Fibroblast of the aortic adventitia (primary cell): ENCODE measurements around the gene TLE6. TPM values are rescaled to one million over a fixed set of nuclear protein-coding genes. Genes with fewer than 3 reads are reported as not detected.
"Not testable (repeated sequence)": the region's sequence is repeated elsewhere in the genome, so short reads cannot be mapped to it uniquely, and the experiment has no call there.

Experiments
- DNase-seq: peaks from one replicate; pipeline ENCODE4 v3.0.0-alpha.2; 2010; ENCODE audit warnings: low read depth
- H3K4me3 ChIP-seq: 2 replicates; pipeline ENCODE4 v1.5.1; 2011; ENCODE audit warnings: low read depth, mild to moderate bottlenecking, control low read depth, low read length, moderate library complexity
- CTCF ChIP-seq: IDR thresholded peaks from 2 replicates; pipeline ENCODE4 v1.5.1; 2011; ENCODE audit warnings: mild to moderate bottlenecking, low read length, control low read depth, inconsistent platforms; ENCODE audit not compliant: insufficient read depth
- total RNA-seq: library from RNA; depleted of rRNA; stranded (reverse); fragments of >200 nt; gene quantifications from 2 replicates; pipeline ENCODE4 v1.2.3, GENCODE V29; 2012; ENCODE audit warnings: low replicate concordance

TLE6 gene
- total RNA-seq = 0.18 TPM in 1 of 2 replicates, not detected in the other

- TF ChIP-seq CTCF = no peak
These were observed at the start of gene TLE6 for GRCh38 chr19:2977001-2977745. TLE6 (plus strand) TSS chr19:2977564; CDS start chr19:2978234, 670 bp downstream.

GRCh38 chr19:2933490-2933910, 43.9 kb upstream of the TLE6 start:
- no peak for TF ChIP-seq CTCF
- H3K4me3 ChIP-seq = no peak overlapping the region
- DNase-seq = no peak

More at GRCh38 chr19:2977001-2977745, at the start of gene TLE6:
- DNase-seq = peak; percentile 86
- H3K4me3 ChIP-seq = peak within 1 kb of the TSS; percentile 70

GRCh38 chr19:2935863-2936262, 41.5 kb upstream of the TLE6 start:
- DNase-seq, H3K4me3 ChIP-seq: not testable (repeated sequence)

GRCh38 chr19:2942928-2943640, 34.3 kb upstream of the TLE6 start:
- no peak for TF ChIP-seq CTCF
- no peak overlapping the region for H3K4me3 ChIP-seq
- DNase-seq = no peak

GRCh38 chr19:2944403-2944774, 33.0 kb upstream of the TLE6 start:
- peak overlapping the region; percentile 87 for H3K4me3 ChIP-seq
- DNase-seq = no peak
- no peak for TF ChIP-seq CTCF

- TF ChIP-seq CTCF = no peak
- DNase-seq = peak; percentile 99
- peak within 1 kb of the TSS; percentile 87 for H3K4me3 ChIP-seq
These were observed 32.4 kb upstream of the TLE6 start, which contains the start of gene ZNF77 for GRCh38 chr19:2944775-2945574. ZNF77 (minus strand) TSS chr19:2944971; CDS start chr19:2944840, 131 bp downstream.
